NT2/D1 (cell line): ENCODE results near the gene MCU.

Experiments
- SUZ12 ChIP-seq: IDR thresholded peaks from 2 replicates; pipeline ENCODE4 v1.6.1; 2011; ENCODE audit not compliant: insufficient read length, insufficient read depth; ENCODE audit errors: extremely low read depth
- YY1 ChIP-seq: IDR thresholded peaks from 2 replicates; pipeline ENCODE4 v1.6.1; 2011; ENCODE audit not compliant: insufficient read length, insufficient read depth
- ZNF274 ChIP-seq: IDR thresholded peaks from 2 replicates; pipeline ENCODE4 v1.6.1; 2011; ENCODE audit warnings: mild to moderate bottlenecking, low read depth, low read length

DNA sequence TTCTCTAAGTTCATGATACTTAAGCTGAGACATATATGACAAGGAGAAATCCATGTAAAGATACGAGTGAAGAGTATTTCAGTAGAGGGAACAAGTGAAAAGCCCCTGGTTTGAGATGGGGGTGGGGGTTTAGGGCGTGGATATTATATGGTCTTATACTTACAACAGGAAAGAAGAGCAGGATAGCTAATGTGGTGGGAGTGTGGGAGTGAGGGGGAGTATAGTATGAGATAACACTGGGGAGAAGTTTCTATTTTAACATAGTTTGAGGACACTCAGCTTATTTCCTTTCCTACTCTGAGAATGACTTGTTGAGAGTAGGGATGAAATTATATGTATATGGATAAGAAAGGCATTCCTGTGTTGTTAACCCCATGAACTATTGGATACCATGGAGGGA lies 36.5 kb downstream of the MCU start:
- no peak for TF ChIP-seq YY1
- no peak for TF ChIP-seq ZNF274
- TF ChIP-seq SUZ12, result no peak
